NCI-H128 (cell line): ENCODE results near the gene ARHGAP40.

Experiments
- DNase-seq: peaks from one replicate; lab custom pipeline; 2025; ENCODE audit not compliant: unreplicated experiment; lab: John Stamatoyannopoulos, UW

ARHGAP40 gene

DNA sequence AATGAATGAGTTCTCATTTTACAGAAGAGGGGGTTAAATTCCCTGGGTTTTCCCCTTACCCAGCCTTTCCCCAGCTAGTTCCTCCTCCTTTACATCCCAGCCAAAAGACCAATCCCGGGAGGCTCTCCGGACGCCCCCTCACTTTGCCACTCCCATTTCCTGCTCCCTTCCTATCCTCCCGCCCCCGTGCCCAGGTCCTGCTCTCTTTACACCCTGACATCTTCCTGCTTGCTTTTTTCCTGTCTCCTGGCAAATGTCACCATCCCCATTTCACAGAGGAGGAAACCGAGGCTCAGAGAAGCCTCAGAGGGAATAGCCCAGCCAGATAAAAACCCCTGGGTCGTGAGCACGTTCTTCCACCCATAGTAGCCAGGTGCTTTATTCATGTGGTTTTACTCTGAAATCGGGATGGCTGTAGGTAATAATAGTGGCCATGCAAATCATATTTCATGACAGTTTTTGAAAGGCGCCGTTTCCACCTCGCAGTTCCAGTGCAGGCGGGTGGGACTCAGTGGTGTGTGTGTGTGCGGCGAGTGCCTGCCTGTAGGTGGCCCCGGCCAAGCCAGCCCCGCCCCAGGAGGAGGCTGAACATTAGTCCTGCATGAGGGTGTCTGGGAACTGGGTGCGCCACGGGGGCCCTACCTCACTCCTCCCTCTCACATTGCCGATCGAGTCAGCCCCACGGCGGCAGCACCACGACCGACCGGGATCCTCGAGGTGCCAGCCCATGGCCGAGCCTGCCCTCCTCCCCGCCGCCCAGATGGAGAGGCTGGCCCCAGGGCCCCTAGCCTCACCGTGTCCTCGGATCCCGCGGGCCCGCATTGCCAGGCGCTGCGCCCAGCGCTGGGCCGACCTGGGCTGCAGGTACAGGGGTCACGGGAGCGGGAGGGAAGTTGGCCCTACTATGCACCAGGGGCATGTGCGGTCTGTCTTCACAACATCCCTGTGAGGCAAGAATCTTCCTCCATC, at the start of gene ARHGAP40:
ARHGAP40 (plus strand) TSS at position 594 of the 969 bp plus-strand sequence.
- no peak for DNase-seq

DNA sequence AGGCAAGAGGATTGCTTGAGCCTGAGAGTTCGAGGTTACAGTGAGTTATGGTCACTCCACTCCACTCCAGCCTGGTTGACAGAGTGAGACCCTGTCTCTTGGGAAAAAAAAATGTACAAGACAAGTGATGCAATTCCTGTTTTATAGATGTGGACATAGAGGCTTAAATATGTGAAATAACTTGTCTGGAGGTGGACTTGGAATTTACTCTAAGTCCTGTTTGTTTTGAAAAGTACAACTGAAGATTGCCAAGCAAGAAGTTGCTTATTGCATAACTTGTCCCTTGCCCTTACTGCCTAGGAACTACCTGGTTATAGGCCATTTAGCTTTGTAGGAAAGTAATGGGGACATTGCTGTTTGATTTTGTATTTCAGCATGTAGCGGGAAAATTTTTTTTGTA, 46.6 kb upstream of the ARHGAP40 start:
- DNase-seq: no peak

- DNase-seq: no peak
Observed at GRCh38 chr20:38555395-38555794, 46.2 kb upstream of the ARHGAP40 start.

GRCh38 chr20:38557174-38557573, 44.4 kb upstream of the ARHGAP40 start:
- DNase-seq: no peak

DNA sequence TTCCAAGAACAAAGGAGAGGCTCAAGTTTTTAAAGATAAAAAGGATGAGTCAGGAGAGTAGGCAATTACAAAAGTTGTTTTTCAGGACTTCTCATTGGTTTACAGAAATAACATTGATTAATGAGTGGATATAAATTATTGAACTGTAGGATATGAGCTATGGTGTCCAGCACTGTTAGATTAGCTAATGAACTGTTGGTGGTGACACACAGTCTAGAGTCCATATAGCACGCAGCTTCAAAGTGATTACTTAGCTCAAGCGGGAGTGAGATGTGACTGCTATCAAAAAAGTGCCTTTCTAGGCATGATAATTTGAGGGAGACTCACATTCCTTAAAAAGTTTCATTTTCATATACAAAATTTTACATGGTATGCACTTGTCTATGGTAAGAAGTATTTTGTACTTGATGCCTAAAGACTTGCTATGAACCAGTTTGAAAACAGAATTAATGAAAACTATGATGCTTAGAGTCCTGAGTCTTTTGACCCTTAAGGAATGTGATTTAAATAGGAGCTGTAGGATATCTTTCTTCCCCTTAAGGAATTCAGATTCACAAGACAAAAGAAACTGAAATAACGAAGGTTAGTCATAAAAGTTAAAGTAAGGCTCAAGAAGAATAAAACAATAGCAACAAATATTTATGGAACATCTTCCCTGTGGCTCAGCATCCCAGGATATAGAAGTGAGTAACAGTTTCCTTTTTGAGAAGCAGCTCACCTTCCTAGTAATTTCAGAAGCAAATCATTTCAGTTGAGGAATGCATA, 42.8 kb upstream of the ARHGAP40 start:
- DNase-seq: no peak

DNA sequence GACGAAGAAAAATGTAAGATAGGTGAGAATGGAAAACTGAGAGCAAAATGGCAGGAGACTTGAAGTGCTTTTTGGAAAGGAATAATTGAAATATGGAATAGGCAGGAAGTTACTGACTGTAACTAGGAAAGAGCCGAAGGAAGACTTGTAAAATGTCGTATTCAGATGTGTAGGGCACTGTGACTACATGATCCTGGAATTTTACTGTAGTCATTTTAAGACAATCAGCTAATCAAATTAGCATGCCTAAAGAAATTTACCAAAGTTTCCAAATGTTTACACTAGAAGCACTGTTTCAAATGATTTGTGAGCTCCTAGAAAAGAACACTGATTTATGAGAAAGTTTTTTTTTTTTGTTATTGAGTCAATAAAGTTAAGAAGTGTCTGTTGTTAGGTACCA, 41.8 kb upstream of the ARHGAP40 start:
- no peak for DNase-seq

GRCh38 chr20:38563802-38564431, 37.7 kb upstream of the ARHGAP40 start:
- DNase-seq: no peak

GRCh38 chr20:38564680-38565079, 36.9 kb upstream of the ARHGAP40 start:
- no peak for DNase-seq

- no peak for DNase-seq
Observed at GRCh38 chr20:38566036-38566598, 35.5 kb upstream of the ARHGAP40 start.

DNA sequence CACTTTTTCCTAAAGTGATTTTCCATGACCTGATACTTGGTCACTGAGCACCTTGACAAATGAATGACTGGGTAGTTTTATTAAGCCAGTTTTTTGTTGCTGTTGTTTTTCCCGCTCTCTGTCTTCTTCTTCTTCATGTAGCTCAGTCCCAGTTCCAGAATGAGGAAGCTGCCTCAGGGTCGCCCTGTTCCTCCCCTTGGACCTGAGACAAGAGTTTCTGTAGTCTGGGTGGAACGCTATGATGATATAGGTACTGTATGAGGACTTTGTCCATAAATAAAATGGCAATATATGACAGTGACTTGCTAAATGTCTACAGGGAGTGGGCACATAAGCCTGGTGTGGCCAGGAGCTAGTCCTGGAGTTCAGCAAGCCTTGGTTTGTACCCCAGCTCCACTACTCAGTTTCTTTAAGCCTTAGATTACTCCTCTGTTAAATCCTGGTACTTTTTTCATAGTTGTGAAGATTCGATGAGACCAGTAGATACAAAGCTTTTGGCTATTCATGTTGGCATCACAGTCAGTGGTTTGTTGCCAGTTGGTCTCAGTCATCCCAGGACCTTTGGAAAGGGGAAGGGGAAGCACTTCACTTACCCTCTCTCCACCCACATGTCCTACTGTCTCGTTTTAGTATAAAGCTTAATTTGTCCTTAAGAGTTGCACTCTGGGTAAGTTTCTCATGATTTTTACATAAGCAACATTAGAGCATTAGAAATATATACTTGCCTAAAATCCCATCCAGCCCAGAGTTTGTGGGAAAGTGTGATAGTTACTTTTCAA, 31.7 kb upstream of the ARHGAP40 start:
- no peak for DNase-seq

- DNase-seq: no peak
Observed at GRCh38 chr20:38573413-38573812, 28.2 kb upstream of the ARHGAP40 start.

GRCh38 chr20:38579219-38579910, 22.2 kb upstream of the ARHGAP40 start:
- no peak for DNase-seq

DNA sequence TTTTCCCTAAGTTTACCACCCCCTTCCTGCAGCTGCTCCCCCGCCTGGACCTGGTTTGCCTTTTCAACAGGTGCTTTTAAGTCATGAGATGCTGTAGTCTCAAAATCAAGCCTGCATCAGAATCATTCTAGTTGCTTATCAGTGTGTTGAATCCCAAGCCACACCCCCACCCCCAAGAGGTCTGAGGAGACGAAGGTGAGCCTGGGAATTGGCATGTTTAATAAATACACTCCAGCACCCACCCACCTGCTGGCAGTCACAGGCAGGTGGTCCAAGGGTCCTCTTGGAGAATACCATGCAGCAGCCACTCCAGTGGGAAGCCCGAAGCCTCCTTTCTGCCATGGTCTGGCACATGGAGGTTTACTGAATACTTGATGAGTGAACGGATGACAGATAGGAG, 21.7 kb upstream of the ARHGAP40 start:
- no peak for DNase-seq

DNA sequence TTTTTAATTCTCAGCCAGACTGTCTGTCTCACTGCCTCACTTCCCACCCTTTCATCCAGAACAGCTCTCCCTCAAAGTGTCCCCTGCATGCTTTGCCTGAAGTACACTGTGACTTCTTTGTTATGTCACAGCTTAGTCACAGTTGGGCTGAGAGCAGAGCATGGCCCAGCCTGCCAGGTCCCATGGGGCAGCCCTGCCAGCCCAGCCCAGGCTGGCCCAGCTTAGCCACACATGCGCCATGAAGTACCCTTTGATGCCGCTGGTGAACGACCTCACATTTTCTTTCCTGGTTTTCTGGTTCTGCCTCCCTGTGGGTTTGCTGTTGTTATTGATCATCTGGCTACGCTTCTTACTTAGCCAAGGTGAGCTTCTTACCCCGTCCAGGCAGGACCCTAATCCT, 20.6 kb upstream of the ARHGAP40 start, which contains the start of gene ADIG:
ADIG (plus strand) TSS at position 185 of the 400 bp plus-strand sequence; CDS start at position 239, 54 bp downstream.
- DNase-seq: no peak

DNA sequence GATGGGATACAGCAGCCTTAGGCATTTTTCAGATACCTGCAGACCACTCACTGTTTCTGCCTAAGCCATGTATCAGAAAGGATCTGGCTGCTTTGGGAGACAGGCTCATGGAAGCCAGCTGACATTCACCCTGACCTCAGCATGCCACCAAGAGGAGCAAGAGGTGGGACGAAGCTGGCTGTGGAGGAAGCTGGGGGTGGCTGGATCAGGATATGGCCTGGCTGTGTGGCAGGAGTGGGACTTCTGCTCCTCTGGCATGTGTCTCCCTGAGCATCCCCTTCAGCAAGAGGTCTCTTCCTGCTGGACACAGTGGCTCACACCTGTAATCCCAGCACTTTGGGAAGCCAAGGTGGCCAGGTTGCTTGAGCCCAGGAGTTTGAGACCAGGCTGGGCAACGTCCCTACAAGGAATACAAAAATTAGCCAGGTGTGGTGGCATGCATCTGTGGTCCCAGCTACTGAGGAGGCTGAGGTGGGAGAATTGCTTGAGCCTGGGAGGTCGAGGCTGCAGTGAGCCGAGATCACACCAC, 19.7 kb upstream of the ARHGAP40 start:
- DNase-seq: no peak

DNA sequence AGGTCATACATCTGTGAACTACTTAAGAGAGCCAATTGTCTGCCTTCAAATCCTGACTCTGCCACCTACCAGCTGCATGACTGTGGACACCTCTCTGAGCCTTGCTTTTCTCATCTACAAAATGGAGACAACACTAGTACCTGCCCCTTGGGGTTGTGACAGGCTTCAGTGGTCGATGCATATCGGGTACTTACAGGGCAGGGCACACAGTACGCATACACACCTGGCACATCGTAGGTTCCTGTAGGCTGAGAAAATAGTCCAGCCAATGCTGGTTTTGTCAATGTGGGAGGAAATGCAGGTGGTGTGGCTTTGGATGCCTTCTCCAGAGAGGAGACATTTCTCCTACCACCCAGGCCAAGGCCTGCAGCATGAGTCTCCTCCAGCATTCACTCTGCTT, 18.3 kb upstream of the ARHGAP40 start:
- DNase-seq: no peak

- DNase-seq: no peak
Observed at GRCh38 chr20:38584099-38584763, 17.4 kb upstream of the ARHGAP40 start.

GRCh38 chr20:38585404-38586180, 16.0 kb upstream of the ARHGAP40 start:
- DNase-seq: no peak
